Activated T-cell treated with anti-CD3 and anti-CD28 coated beads for 4 hours (primary cell): ENCODE measurements around the gene MZT2A.
"Not testable (repeated sequence)": the region's sequence is repeated elsewhere in the genome, so short reads cannot be mapped to it uniquely, and the experiment has no call there.

Source experiments
- DNase-seq: peaks from one replicate; pipeline ENCODE4 v3.0.0-alpha.2; 2020

The MZT2A gene, protein sequence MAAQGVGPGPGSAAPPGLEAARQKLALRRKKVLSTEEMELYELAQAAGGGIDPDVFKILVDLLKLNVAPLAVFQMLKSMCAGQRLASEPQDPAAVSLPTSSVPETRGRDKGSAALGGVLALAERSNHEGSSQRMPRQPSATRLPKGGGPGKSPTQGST

GRCh38 chr2:131492015-131492417 is at the start of gene MZT2A:
Gene MZT2A (minus strand): TSS chr2:131492397. CDS start chr2:131492376, 21 bp downstream.
- DNase-seq, result not testable (repeated sequence)

DNA sequence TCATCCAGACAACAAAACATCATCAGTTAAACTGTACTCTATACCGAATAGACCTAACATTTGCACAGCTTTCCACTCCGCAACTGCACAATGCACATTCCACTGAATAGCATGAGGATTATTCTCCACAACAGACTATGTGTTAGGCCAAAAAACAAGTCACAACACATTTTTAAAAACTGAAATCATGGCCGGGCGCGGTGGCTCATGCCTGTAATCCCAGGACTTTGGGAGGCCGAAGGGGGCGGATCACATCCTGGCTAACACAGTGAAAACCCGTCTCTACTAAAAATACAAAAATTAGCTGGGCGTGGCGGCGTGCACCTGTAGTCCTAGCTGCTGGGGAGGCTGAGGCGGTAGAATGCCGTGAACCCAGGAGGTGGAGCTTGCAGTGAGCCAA is 46.7 kb upstream of the MZT2A start:
- not testable (repeated sequence) for DNase-seq

DNA sequence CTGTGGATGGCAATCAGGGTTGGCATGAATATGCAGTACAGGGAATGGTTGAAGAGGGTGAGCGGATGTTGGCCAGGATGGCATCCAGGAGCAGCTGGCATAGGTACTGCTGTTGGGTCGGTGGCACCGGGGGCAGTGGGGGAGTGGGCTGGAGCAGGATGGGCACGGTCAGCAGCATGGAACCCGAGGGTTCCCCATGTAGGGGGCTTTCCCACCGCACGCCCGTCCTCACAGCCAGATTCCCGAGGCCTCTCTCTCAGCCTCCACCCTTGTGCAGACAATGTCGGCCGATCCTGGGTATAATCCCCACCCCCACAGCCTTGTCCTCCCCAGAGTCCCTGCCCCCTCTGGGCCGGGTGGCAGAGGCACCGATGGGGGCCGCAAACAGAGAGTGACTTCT is 44.6 kb upstream of the MZT2A start:
- DNase-seq, result not testable (repeated sequence)

DNA sequence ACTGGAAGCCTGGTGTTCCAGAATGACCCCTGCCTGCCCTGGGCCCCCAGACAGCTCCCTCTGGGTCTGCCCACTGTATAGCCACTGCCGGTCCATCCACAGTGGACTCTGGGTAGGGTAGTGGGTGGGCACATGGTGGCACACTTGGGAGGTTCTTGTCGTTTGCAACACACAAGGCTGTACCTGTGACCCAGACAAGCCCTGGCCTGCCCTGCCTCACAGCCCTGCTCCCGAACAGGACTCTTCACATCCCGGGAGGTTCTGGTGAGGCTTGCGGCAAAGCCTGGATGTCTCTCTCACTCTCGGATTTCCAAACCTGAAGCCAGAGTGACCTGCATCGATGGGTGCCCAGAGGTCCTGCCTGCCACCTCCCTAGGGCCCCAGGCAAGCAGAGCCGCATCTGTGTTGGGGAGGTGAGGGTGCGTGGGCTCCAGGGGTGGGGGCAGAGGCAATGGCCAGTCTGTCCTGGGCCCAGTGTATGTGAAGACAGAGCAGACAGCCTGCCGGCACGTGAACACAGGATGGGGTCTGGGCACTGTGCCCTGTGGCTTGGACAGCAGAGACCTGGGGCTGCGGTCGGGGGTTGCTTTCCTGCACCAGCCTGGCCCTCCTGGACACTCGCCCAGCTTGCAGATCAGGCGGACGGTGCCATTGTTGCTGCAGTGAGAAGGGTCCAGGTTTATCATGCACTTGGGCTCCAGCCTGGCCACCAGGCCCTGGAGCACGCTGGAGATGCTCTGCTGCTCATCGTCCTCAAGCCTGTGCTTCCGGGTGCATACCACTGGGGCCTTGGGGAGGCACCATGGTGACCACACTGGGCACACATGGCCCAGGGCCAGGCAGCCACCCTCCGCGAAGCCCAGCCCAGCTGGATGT is 44.0 kb upstream of the MZT2A start:
- DNase-seq, result not testable (repeated sequence)

DNA sequence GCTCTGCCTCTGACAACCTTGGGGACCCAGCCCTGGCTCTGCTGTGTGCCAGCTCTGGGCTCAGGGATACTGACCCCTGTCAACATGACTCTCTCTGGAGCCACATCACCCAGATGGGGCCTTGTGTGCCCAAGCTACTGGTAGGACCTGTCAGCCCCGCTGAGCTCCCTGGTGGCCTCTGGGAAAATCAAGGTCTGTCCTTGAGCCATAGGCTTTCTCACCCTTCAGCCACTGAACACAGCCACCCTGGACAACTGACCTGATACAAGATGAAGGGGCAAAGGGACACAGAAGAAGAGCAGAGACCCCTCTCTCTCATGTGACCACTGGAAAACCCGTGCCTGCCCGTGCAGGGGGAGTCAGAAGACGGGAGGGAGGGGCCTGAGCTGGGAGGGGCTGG is 43.3 kb upstream of the MZT2A start:
- no peak for DNase-seq

- not testable (repeated sequence) for DNase-seq
Observed at GRCh38 chr2:131534965-131535364, 42.8 kb upstream of the MZT2A start.

DNA sequence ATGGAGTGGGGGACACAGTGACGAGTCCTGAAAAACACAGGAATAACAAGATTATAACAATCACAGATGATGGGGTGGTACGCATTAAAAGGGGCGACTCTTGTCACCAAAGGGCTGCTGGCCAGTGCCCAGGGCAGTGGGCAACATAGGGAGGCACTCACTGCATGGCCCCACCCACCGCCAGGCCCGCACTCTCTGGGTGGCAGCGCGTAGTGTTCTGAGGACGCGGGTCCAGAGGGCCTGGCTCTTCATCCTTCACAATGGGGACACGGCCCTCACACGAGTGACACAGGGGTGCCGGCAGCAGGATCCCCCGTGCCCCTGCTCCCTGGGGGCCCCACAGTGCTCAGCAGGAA is 42.1 kb upstream of the MZT2A start:
- DNase-seq, result not testable (repeated sequence)

GRCh38 chr2:131533609-131534316 is 41.6 kb upstream of the MZT2A start:
- DNase-seq, result not testable (repeated sequence)

DNA sequence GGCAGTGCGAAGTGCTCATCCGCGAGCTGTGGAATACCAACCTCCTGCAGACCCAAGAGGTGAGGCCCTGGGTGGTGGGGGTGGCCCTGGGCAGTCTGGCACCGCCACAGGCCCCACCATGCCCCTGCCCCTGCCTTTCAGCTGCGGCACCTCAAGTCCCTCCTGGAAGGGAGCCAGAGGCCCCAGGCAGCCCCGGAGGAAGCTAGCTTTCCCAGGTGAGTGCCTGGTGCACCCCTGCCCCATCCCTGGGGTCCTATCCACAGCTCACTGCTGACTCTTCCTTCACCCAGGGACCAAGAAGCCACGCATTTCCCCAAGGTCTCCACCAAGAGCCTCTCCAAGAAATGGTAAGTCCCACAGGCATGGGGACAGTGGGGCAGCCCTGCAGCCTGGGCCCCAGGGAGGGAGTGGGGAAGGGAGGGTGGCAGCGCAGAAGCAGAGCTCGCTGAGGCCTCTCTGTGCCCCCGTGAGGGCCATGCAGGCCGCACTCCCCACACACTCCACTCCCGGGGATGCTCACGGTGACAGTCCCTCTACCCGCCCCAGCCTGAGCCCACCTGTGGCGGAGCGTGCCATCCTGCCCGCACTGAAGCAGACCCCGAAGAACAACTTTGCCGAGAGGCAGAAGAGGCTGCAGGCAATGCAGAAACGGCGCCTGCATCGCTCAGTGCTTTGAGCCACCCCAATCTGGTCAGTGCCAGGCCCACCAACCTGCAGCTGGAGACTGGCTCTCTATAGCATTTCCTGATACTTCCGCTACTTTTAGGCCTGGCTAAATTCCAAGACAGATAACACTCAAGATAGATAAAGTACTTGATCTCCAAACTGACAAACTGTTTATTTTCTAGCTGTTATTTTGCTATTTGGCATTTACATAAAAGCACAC is 40.8 kb upstream of the MZT2A start:
- DNase-seq, result not testable (repeated sequence)

DNA sequence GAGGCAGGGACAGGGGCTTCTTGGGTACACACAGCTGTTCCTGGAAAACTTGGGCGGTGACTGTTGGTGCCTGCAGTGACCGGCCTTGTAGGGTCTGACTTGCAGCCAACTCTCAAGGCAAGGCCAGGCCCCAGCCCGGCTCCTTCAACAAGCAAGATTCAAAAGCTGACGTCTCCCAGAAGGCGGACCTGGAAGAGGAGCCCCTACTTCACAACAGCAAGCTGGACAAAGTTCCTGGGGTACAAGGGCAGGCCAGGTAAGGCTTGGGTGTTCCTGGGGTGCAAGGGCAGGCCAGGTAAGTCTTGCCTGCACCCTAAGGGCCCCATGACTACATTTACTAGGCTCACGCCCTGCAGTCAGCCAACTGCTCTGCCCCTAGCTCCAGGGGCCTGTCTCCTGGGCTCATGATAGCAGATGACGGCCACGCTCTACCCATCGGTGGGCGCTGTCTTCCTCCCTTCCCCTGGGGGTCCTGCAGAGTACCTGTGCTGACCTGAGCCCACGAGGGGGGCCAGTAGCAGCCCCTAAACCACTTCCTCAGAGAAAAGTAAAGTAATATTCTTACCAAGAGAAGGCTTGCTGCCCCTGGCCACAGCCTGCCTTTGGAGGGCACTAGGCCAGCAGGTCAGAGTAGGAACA is 39.5 kb upstream of the MZT2A start:
- DNase-seq, result not testable (repeated sequence)

DNA sequence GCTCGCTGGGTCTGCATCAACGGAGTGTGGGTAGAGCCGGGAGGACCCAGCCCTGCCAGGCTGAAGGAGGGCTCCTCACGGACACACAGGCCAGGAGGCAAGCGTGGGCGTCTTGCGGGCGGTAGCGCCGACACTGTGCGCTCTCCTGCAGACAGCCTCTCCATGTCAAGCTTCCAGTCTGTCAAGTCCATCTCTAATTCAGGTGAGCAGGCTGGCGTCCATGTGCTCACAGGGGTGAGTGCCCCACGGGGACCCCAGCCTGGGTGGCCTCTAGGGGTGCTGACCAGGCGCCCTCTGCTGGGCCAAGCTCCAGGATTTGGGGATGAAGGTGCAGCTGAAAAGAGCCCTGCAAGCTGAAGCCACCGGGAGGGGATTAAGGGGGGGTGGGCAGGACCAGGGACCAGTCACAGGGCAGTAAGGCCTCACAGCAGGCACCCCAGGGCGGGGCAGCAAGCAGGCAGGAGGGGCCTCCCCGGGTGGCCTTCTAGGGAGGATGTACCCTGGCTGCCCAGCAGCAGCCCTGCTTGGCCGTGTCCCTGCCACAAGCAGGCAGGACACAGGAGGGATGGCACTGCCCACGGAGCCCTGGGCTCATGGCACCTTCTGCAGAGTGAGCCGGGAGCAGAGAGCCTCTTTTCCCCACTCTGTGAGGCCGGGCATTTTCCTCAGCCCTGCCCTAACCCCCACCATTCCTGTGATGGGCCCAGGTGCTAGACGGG is 38.6 kb upstream of the MZT2A start:
- DNase-seq, result not testable (repeated sequence)

DNA sequence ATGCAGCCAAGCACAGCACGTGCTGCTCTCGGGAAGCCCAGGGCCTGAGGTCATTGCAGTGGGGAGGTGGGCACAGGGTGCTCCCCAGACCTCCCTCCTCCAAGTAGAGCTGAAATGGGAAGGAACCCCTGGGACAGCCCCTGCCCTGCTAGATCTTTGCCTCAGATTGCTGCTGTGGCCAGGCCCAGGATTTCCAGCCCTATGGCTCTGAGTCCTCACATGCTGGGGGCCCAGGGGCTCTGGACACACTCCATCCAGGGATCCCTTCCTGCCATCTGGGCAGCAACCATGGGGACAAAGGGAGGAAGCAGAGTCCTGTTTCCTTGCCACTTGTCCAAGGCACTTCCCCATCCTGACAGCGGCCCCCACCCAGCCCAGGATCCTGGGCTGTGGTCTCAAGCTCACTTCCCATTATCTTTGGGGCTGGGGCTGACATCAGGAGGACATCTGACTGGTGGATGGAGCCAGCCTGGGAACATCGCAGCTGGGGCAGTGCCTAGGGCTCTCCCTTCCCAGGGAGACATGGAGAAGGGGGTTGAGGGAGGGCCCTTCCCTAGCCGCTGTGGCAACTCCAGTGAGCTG is 37.8 kb upstream of the MZT2A start:
- not testable (repeated sequence) for DNase-seq

GRCh38 chr2:131528981-131529863 is 37.0 kb upstream of the MZT2A start:
- not testable (repeated sequence) for DNase-seq

DNA sequence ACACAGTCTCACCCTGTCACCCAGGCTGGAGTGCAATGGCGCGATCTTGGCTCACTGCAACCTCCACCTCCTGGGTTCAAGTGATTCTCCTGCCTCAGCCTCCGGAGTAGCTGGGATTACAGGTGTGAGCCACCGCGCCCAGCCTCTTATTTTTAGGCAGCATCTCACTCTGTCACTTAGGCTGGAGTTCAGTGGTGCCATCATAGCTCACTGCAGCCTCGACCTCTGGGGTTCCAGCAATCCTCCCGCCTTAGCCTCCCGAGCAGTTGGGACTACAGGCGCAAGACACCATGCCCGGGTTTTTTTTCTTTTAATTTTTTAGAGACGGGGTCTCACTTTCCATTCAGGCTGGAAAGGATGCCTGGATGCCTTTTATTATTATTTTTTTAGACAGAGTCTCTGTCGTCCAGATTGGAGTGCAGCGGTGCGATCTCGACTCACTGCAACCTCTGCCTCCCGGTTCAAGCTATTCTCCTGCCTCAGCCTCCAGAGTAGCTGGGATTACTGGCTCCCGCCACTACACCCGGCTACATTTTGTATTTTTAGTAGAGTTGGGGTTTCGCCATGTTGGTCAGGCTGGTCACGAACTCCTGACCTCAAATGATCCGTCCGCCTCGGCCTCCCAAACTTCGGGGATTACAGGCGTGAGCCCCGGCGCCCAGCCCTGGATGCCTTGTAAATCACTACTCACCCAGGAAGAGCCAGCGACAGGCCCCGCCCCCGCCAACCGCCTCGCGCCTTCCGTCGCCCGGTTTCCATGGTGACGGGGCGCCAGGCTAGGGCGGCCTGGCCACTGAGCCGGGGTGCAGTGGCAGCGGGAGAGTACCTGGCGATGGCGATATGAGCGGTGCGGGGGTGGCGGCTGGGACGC is 35.2 kb upstream of the MZT2A start, which contains the start of gene CCDC74A:
CCDC74A (plus strand) TSS at position 758 of the 871 bp plus-strand sequence; CDS start at position 841, 83 bp downstream.
- DNase-seq, result peak; percentile 67

GRCh38 chr2:131525256-131525655 is 33.1 kb upstream of the MZT2A start:
- not testable (repeated sequence) for DNase-seq

- no peak for DNase-seq
Observed at GRCh38 chr2:131521961-131522781, 30.0 kb upstream of the MZT2A start.

- DNase-seq, result not testable (repeated sequence)
Observed at GRCh38 chr2:131521524-131521923, 29.3 kb upstream of the MZT2A start.

DNA sequence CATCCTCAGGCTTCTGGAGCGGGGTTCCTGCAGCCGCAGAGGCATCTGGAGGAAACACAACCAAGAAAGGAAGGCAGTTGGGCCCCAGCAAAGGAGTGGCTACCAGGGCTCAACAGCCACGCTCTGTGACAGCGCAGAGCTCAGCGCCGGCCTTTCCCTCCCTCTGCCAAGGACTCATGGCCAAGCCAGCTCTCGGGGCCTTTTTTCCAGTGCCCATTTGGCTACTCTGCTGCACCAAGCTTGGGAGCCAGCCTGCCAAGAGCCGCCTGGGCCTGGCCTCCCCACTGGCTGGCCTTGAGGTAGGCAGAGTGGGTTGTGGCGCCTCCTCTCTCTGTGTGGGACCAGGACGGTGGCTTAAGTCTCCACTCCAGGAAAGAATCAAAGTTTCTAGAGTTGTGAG is 28.3 kb upstream of the MZT2A start:
- no peak for DNase-seq
